Peyer's patch (tissue), 4 donors: ENCODE measurements around the gene NCK2.

Experiments used
- CTCF ChIP-seq, 6 experiments: fragments of 450-650 bp in 4 of 6; fragments of 200-600 bp in 2 of 6; sonication (generic) in 1 of 6; IDR thresholded peaks; one replicate each; pipeline ENCODE4 v1.5.1; 2017 to 2019; ENCODE audit warnings: antibody characterized with exemption in 6 of 6, mild to moderate bottlenecking in 3 of 6, moderate library complexity in 1 of 6
- POLR2A ChIP-seq, 2 donors: fragments of 450-650 bp; IDR thresholded peaks; one replicate each; pipeline ENCODE4 v1.5.1; 2017; ENCODE audit warnings: antibody characterized with exemption in 2 of 2, mild to moderate bottlenecking in 2 of 2, moderate library complexity in 2 of 2

GRCh38 chr2:105754011-105754410 lies 9.3 kb downstream of the NCK2 start:
- TF ChIP-seq POLR2A (IDR thresholded peaks at IDR 0.05) (no peak), CTCF (IDR thresholded peaks at IDR 0.05) (no peak)
